Measurements from ENCODE around the gene CMTM7.

Gene CMTM7

GRCh38 chr3:32411442-32411841 is 19.8 kb downstream of the CMTM7 start:
- in situ Hi-C loops (cut with HindIII; ENCODE audit: low sequenced_read_pairs), result no loop called here

DNA sequence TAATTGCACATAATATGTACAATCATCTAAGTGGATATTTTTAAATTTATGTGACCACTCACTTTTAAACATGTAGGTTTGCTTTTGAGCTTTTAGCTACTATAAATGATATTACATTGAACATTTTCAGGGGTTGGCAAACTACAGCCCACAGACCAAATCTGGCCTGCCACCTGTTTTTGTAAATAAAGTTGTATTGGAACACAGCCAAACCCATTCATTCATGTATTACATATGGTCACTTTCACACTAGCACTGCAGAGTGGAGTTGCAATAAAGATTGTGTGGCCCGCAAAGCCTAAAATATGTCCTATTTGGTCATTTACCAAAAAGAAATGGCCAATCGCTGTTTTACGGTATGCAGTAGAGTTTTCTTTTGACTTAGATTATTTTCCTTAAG is 21.2 kb downstream of the CMTM7 start:
- in situ Hi-C loops (cut with HindIII; ENCODE audit: low sequenced_read_pairs), result no loop called here

DNA sequence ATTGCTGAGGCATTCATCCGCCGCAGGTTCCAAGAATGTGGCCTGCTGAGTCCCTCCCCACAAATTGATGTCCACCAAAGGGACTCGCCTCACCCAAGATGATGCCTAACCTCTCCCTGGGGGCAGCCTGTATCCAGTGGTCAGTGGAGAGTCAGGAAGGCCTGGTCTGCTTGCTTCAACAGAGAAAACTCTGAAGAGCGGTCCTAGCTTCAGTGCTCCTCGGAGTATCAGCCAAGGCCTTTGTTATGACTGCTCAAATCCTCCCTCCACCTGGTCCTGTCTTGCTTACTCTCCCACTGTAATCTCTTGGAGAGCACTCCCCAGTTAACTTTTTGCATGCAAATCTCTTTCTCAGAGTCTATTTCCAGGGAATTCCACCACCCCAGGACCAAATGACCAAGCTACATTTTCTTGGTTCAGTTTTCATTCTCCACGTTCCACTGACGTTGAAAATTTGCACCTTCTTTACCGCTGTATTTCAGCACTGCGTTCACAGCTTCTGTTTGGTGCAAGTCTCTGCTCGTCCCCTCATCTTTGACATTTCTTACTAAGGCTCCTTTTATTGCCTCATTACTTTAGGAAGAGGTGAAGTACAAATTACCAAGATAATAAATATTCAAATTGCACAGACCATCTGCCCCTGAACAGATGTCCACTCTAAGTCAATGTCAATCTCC is 22.3 kb downstream of the CMTM7 start:
- in situ Hi-C loops (cut with HindIII; ENCODE audit: low sequenced_read_pairs), result no loop called here

GRCh38 chr3:32414522-32415202 is 23.0 kb downstream of the CMTM7 start:
- in situ Hi-C loops (cut with HindIII; ENCODE audit: low sequenced_read_pairs), result no loop called here

DNA sequence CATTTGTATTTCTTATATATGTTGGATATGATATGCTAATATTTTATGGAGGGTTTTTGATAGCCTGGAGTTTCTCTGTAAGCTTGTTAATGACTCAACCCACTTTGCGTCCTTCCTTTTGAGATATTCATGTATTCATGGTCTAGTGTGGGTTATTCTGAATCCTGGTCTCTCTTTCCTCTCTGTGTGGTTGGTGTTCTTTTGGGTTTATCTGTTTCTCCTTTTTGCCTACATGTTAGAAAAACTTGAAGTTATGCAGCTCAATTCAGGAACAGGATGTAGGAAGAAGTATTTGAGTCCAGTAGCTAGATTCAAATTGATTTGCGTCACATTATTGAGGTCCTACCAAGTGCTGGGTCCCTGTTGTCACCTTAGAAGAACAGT is 28.1 kb downstream of the CMTM7 start:
- in situ Hi-C loops (cut with HindIII; ENCODE audit: low sequenced_read_pairs), result no loop called here

DNA sequence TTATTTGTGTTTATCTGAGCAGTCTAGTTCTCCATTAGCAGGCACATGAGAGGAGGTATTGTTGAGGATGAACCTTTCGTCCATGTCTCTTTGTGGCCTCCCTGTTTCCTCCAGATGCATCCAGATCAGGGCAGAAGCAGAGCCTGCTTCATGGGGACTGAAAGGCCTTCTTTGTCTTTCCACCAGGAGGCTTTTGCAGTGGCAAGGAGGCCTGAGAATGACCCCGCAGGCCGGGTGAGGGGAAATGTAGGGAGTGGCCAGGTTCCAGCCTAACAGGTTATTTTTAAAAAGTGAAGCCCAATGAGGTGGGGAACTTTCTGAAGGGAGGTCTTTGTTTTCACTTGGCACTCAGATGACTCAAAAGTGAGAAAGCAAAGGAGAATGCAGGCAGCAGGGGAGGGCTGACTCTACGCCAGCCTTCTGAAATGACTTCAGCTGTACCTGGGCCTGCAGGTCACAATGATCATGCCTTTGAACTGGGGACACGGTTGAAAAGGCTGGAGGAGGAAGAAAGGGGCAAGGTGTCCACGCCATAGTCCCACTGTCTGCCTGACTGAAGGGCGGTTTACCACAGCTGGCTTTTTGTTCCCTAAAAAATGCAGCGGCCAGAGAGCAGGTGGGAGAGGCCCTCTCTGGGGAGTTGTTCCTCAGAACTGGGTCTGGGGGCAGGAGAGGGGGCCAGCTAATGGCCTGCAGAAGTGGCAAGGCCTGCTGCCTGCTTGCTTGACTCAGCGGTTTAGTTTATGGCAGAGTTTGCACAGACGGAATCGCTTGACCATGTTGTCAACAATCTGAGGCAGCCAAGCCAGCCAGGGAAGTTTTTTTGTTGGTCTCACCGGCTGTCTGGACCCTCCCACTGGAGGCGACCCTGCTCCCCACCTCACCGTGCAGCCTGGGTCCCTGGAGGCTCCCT is 28.7 kb downstream of the CMTM7 start:
- in situ Hi-C loops (cut with HindIII; ENCODE audit: low sequenced_read_pairs), result no loop called here

- in situ Hi-C loops (cut with HindIII; ENCODE audit: low sequenced_read_pairs), result no loop called here
Observed at GRCh38 chr3:32421185-32421584, 29.5 kb downstream of the CMTM7 start.

DNA sequence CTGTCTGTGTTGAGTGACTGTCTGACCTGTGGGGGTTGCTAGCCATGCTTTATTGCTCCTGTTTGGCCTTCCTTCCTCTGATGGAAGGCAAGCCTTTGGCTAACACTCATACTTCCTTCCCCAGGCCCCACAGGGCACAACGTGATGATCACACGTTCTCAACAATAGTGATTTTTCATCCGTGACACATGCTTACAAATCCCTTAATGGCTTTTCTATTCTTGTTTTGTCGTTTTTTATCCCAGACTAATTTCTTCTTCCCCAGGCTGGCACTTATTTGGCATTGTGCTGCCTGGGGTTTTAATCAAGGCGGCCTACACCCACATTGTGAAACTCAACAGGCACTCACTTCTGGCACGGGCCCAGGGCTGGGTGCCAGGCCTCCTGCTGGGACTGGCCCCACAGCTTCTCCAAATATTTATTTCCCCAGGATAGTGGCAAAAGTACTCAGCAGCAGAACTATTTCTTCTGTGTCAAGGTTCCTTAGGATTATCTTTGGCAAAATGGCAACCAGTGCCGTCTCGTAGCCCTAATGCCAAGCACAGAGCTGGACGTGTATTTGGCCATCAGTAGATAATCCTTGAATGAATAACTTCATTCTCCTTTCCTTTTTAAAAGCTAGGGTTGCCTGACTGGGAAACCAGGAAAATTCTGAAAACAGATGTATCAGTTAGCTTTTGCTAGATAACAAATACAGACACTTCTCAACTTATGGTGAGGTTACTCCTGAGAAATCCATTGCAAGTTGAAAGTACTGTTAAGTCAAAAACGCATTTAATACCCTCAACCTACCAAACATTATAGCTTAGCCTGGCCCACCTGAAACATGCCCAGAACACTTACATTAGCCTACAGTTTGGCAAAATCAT is 30.6 kb downstream of the CMTM7 start:
- in situ Hi-C loops (cut with HindIII; ENCODE audit: low sequenced_read_pairs), result no loop called here

DNA sequence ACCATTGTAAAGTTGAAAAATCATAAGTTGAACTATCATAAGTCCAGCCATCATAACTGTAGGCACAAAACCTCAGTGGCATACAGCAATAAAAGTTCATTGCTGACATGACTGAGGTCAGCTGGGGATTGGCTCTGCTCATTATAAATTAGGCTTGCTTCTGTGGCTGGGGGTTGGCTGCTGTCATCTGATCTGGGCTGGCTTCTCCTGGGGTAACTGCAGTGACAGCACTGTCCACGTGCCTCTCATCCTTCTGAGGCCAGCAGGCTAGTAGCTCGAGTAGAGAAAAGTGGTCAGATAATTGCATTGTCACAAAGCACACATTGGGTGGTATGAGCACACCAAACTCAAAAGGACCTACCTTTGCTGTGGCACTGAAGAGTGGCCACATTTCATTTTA is 31.3 kb downstream of the CMTM7 start:
- in situ Hi-C loops (cut with HindIII; ENCODE audit: low sequenced_read_pairs), result no loop called here

- in situ Hi-C loops (cut with HindIII; ENCODE audit: low sequenced_read_pairs), result no loop called here
Observed at GRCh38 chr3:32423534-32423933, 31.9 kb downstream of the CMTM7 start.

GRCh38 chr3:32423956-32424557 is 32.4 kb downstream of the CMTM7 start:
- in situ Hi-C loops (cut with HindIII; ENCODE audit: low sequenced_read_pairs), result no loop called here

DNA sequence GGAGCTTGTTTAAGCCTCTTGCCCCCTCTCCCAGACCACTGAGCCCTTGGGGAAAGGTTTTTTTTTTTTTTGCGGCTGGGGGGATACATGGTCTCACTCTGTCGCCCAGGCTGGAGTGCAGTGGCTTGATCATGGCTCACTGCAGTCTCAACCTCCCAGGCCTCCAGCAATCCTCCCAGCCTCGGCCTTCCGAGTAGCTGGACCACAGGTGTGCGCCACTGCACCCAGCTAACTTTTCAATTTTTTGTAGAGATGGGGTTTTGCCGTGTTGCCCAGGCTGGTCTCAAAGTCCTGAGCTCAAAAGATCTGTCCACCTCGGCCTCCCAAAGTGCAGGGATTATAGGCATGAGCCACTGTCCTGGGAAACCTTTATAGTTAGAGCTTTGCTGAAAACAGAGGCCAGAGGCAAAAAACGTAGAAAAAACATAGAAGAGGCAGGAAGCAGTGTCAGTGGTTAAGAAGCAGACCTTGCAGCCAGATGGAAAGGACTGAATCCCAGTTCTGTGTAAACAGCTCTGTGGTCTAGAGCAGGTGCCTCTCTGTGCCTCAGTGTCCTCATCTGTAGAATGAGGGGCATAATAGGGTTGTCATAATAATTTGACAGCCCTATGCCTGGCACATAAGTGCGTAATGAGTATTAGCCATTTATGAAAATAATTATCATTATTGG is 33.1 kb downstream of the CMTM7 start:
- in situ Hi-C loops (cut with HindIII; ENCODE audit: low sequenced_read_pairs), result no loop called here

- in situ Hi-C loops (cut with HindIII; ENCODE audit: low sequenced_read_pairs), result no loop called here
Observed at GRCh38 chr3:32428092-32429068, 36.7 kb downstream of the CMTM7 start.

DNA sequence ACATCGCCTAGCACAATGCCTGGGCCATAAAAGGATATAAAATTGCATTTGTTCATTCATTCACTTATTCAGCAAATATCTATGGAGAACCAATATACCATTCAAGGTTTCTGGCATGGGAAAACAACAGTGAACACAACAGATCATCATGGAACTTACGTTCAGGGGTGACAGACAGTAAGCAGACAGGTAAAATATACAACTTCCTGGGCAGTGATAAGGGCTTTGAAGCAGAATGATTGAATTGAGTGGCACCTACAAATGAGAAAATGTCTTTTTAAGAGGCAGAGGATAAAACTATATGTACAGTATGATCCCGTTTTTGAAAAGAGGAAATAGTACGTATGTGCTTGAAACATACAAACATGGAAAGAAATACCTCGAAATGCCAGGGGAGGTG is 39.2 kb downstream of the CMTM7 start:
- in situ Hi-C loops (cut with HindIII; ENCODE audit: low sequenced_read_pairs), result no loop called here

- in situ Hi-C loops (cut with HindIII; ENCODE audit: low sequenced_read_pairs), result no loop called here
Observed at GRCh38 chr3:32431481-32431880, 39.8 kb downstream of the CMTM7 start.

- in situ Hi-C loops (cut with HindIII; ENCODE audit: low sequenced_read_pairs), result no loop called here
Observed at GRCh38 chr3:32432045-32432710, 40.5 kb downstream of the CMTM7 start.

DNA sequence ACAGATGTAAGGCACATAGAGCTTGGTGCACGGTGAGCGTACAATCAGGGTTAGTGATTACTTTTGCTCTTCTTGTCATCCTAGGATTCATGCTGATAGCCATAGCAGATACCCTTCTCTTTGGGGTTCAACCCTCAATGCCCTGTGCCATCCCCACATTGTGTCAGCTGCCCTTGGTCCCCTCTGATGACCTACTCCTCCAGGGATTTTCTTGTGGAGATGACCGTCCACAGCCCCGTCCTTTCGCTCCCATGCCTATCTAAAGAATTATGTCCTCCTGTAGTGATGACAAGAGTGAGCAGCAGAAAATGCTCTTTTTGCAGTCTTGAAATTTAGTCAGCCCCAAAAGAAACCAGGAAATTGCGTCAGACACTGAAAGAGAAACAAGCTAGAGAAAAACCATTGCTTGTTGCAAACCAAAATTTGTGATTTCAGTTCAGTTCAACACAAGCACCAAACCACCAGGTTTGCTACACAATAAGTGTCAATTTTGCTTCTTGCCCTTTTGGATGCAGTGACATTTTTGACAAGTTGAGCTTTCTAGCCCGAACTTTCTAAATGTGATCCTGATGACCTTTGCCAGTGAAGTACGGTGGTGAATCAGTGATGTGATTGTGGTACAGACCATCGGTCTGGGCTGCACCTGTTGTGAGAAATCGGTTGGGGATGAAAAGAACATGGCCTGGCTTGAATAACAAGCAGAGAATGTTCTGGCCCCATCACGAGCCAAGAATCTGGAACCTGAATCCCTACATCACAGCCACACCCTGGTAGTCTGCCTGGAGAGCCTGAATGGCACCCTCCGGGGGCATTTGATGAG is 41.3 kb downstream of the CMTM7 start:
- in situ Hi-C loops (cut with HindIII; ENCODE audit: low sequenced_read_pairs), result no loop called here

Measured in endothelial cell of hepatic sinusoid (primary cell).